ENCODE measurements around the gene RPS29.
A peak's percentile ranks its signal among the peaks of the same experiment; 100 is the strongest.
"Not testable (repeated sequence)": the region's sequence is repeated elsewhere in the genome, so short reads cannot be mapped to it uniquely, and the experiment has no call there.

The RPS29 gene

DNA sequence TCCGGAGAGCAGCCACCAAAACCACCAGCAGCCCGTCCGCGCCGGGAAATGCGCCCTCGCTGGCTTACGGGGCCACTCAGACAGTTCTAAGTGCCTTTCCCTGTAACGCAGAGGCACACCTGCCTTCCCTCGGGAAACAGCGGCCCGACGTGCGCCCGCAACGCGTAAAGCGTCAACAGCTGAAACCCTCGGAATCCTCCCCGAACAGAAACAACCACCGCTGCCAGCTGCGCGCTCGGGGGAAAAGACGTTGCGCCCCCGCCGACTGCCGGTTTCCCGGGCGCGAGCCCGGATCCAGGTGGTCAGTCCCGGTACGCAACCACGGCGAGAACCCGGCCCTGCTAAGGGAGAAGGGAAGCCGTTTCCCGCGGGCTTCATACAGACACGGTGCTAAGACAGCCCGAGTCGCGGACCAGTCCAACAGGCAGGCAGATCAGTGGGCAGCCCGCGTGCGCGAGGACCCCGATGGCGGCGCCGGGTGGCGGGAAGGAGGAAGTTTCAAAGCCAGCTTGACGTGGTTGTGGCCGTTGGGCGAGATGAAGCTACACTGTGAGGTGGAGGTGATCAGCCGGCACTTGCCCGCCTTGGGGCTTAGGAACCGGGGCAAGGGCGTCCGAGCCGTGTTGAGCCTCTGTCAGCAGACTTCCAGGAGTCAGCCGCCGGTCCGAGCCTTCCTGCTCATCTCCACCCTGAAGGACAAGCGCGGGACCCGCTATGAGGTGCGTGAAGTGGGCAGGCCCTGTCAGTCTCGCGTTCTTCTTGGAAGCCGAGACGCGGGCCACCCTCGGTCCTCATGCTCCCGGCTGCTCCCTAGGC is 12.5 kb upstream of the RPS29 start, which contains the start of gene LRR1:
Gene LRR1 (plus strand): TSS at position 456 of the 816 bp plus-strand sequence. CDS start 81 bp downstream, at position 537.
- DNase-seq (ENCODE audit: low read depth in 2 of 2, low spot score in 1 of 2): peak; percentile 60 to 67

DNA sequence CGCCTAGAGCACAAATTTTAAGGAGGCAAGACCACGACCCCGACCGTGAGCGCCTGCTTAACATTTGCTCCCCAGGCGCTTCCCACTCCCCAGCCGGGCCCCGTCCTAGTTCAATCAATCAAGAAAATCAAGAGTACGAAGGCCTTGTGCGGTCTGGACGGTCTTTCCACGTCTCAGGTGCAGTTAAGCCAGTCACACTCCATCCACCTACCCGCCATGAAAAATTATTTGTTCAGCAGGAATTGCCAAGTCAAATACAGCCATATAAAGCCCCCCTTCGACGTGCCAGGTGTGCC is 12.0 kb upstream of the RPS29 start:
- DNase-seq (ENCODE audit: low read depth in 2 of 2, low spot score in 1 of 2): no peak

DNA sequence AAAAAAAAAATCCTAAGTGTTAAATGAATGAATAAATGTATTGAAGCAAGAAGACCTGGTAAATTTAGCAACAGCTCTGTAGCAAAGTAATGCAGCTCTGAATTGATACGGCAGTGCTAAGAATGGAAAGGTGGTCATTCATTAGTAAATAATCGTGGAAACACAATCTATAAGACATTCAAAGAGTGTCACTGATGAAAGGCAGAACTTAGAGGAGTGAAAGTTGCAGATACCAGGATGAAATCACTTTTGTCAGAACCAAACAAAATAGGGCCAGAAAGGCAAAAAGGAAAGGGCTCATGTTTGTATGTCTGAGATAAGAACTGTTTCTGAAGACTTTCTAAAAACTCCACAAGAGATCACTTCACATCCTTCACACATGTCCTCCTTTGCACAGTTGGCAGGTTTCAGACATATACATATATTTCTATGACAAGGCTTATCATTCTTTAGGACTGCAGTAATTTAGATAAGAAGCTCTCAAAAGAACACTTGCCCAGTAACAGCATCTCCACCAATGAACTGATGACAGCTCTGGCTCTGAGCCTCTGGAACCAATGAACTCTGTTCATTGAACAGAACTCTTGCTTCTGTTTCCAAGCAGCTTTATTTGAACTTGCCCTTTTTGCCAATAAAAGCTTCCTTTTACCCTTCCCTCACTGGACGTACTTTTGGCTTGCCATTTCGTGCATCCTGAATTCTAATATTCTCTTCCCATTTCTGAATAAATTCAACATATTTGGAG is 8.3 kb upstream of the RPS29 start:
- DNase-seq (ENCODE audit: low read depth in 2 of 2, low spot score in 1 of 2): no peak

DNA sequence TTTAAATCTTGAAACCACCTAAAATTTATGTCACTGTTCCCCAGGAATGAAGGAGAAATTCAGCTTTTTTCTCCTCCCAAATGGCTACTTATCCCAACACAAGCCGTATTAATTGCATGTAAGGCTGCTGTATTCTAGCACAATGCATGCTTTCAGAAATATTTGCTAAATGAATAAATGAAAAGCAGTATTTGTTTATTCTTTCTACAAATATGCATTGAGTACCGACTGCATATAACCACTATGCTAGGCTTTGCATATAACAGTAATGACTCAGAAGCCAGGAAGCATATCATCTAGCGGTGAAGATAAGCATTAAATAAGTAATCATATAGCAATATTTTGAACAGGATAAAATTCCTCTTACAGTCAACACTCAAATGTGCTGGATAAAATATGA is 6.8 kb upstream of the RPS29 start:
- no peak for DNase-seq (ENCODE audit: low read depth in 2 of 2, low spot score in 1 of 2)

DNA sequence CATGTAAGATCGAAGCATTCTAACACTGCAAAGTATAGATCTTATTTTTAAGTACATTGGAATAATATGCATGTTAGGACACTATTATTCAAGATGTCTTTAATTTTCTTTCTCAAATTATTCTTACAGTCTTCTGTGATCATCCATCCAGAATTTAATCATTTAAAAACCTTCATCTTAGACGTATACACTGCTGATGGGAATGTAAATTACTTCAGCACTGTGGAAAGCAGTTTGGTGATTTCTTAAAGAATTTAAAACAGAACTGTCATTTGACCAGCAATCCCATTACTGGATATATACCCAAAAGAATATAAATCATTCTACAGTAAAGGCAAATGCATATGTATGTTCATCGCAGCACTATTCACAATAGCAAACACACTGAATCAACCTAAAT is 3.2 kb upstream of the RPS29 start:
- DNase-seq (ENCODE audit: low read depth in 2 of 2, low spot score in 1 of 2): no peak

GRCh38 chr14:49586673-49587460 is 687 bp upstream of the RPS29 start:
- peak in 1 of 2 donors; percentile 11 for DNase-seq (ENCODE audit: low read depth in 2 of 2, low spot score in 1 of 2)

GRCh38 chr14:49584981-49585640 is 1.1 kb downstream of the RPS29 start:
- DNase-seq (ENCODE audit: low read depth in 2 of 2, low spot score in 1 of 2): not testable (repeated sequence)

DNA sequence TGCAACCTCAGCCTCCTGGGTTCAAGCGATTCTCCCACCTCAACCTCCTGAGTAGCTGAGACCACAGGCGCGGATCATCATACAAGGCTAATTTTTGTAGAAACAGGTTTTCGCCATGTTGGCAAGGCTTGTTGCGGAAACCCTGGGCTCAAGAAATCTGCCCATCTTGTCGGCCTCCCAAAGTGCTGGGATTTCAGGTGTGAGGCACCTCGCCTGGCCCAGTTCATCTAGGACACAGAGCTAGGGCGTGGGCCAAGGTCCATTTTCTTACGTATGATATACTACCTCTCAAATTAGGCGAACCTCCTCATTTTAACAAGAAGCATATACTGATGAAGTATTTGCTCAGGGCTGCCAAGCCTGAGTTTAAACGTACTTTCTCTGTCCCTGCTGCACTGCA is 2.1 kb downstream of the RPS29 start:
- DNase-seq (ENCODE audit: low read depth in 2 of 2, low spot score in 1 of 2): no peak

- no peak for DNase-seq (ENCODE audit: low read depth in 2 of 2, low spot score in 1 of 2)
Measured at GRCh38 chr14:49583629-49584028, 2.6 kb downstream of the RPS29 start.

GRCh38 chr14:49582113-49582977 is 3.8 kb downstream of the RPS29 start:
- no peak for DNase-seq (ENCODE audit: low read depth in 2 of 2, low spot score in 1 of 2)

- DNase-seq (ENCODE audit: low read depth in 2 of 2, low spot score in 1 of 2): no peak
Measured at GRCh38 chr14:49581209-49582112, 4.7 kb downstream of the RPS29 start.

GRCh38 chr14:49579841-49580240 is 6.3 kb downstream of the RPS29 start:
- no peak for DNase-seq (ENCODE audit: low read depth in 2 of 2, low spot score in 1 of 2)

GRCh38 chr14:49578141-49578540 is 8.0 kb downstream of the RPS29 start:
- no peak for DNase-seq (ENCODE audit: low read depth in 2 of 2, low spot score in 1 of 2)

DNA sequence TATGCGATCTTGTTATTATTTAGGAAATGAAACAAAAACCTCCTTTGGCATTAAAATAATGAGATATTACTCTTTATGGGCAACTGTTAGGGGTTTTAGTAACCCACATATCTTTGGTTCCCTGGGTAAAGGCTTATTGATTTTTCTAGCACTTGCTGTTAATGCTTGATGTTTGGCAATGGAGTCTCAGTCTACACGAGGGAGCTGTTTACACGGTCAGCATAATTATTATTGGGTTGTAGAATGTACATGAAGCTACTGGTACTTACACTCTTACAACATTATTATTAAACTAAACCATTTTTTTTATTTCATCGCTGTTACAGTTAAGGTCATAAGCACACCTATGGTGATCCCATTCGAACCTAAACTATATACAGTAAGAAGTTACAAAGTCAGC is 12.1 kb downstream of the RPS29 start:
- DNase-seq (ENCODE audit: low read depth in 2 of 2, low spot score in 1 of 2): no peak

GRCh38 chr14:49569281-49569680 is 16.9 kb downstream of the RPS29 start:
- no peak for DNase-seq (ENCODE audit: low read depth in 2 of 2, low spot score in 1 of 2)

- no peak for DNase-seq (ENCODE audit: low read depth in 2 of 2, low spot score in 1 of 2)
Measured at GRCh38 chr14:49566714-49567113, 19.5 kb downstream of the RPS29 start.

DNA sequence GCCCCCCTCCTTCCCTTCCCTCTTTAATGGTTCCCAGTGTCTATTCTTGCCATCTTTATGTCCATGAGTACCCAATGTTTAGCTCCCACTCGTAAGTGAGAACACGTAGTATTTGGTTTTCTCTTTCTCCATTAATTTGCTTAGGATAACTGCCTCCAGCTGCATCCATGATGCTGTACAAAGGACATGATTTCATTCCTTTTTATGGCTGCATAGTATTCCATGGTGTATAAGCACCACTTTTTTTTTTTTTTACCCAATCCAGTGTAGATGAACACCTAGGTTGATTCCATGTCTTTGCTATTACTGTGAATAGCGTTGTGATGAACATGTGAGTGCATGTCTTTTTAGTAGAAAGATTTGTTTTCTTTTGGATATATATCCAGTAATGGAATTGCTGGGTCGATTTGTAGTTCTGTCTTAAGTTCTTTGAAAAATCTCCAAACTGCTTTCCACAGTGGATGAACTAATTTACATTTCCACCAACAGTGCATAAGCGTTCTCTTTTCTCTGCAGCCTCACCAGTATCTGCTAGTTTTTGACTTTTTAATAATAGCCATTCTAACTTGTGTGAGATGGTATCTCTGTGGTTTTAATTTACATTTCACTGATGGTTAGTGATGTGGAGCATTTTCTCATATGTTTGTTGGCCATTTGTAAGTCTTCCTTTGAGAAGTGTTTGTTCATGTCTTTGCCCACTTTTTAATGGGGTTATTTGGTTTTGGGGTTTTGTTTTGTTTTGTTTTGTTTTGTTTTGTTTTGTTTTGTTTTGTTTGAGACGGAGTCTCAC is 26.0 kb downstream of the RPS29 start:
- DNase-seq (ENCODE audit: low read depth in 2 of 2, low spot score in 1 of 2): no peak

DNA sequence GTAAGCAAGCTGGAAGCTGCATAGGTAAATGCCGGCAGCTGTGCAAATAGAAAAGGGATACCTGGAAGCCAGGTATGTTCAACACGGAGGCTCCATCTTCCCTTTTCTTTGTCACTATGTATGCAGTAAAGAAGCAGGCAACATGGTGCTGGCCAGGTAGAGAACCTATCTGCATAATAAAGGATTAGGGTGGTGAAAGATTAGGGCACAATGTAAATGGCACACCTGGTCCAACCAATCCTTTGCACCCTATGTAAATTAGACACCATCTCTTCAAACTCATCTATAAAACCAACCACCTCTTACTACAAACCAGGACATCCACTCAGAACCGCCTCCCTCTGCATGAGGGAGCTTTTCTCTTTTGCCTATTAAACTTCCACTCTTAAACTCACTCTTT is 32.3 kb downstream of the RPS29 start:
- DNase-seq (ENCODE audit: low read depth in 2 of 2, low spot score in 1 of 2): no peak

GRCh38 chr14:49553106-49553505 is 33.1 kb downstream of the RPS29 start:
- no peak for DNase-seq (ENCODE audit: low read depth in 2 of 2, low spot score in 1 of 2)
